ENCODE results near the gene PARL. TPM values are rescaled to one million over a fixed set of nuclear protein-coding genes. Genes with fewer than 3 reads are reported as not detected.

Gene PARL
- total and polyA plus RNA-seq, 12 donors: 29.4 to 119 (median 55.6) TPM

- Histone ChIP-seq H3K9me3 (replicated peaks in 1 of 3) (no peaks in the 10 kb centered on the region), H3K36me3 (replicated peaks in 1 of 2) (peaks cover 0 to 45% of the 10 kb centered on the region in 2 donors), H3K27me3 (no peaks in the 10 kb centered on the region), H3K4me1 (replicated peaks in 1 of 2) (peaks cover 0 to 5% of the 10 kb centered on the region in 2 donors), H3K27ac (no peak overlapping the region), H3K4me3 (no peak overlapping the region)
- intact Hi-C loops (cut with DNase I): no loop called here
- DNase-seq: no peak
- TF ChIP-seq POLR2A (IDR thresholded peaks at IDR 0.05) (no peak), CTCF (IDR thresholded peaks at IDR 0.05) (no peak)
- WGBS, 4 donors: 95 to 96% (median 95%) methylated on average over 11 of the region's 11 CpGs
Measured at GRCh38 chr3:183811638-183812037, 73.0 kb downstream of the PARL start.

DNA sequence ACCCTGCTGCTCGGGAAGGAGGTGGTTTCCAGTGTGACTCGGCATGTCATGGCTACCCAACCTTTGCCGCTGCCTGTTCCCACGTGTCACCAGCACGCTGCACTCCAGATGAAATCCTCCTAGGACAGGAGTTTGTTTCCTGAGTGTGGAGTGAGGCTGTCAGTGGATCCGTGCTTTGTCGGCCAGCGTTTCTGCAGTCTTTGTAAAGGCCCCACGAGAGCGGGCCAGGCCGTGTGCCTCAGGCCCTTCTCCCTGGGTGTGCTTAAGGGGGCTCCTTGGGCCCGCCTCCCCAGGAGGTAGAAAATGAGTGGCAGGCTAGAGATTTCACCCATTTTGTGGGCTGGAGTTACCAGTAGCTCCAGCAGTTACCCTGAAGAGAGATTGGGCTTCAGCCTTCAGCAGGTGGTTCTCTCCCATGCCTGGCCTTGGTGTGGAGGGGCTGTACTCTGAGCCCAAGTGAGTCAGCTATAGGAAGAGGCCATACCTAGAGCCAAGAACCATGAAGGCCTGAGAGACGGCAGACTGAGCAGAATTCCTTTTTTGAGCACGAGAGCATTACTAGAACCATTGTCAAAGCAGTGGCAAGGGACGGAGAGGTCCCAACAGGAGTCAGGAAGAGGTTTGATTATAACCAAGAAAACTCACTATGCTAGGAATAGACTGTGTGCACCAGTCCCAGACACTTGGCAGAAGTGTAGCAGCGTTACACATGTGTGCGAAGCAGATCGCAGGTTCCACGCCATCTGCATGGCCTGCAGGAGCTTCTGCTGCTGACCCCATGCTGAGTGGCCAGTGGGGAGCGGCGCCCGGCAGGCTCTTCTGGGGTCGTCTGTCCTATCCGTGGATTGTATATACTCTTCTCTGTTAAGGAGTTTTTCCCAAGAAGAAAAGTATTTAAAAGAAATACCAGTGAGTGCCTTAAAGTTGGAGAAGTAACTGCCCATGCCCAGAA is 73.8 kb downstream of the PARL start:
- H3K27me3 ChIP-seq: no peaks in the 10 kb centered on the region
- TF ChIP-seq POLR2A (IDR thresholded peaks at IDR 0.05) (no peak), CTCF (IDR thresholded peaks at IDR 0.05) (no peak)
- H3K4me1 ChIP-seq (replicated peaks in 1 of 2): peaks cover 0 to 5% of the 10 kb centered on the region in 2 donors
- no peak overlapping the region for H3K4me3 ChIP-seq
- H3K36me3 ChIP-seq (replicated peaks in 1 of 2): peaks cover 0 to 52% of the 10 kb centered on the region in 2 donors
- 90 to 95% (median 93%) methylated on average over 20 to 24 of the region's 24 CpGs for WGBS, 4 donors
- no peak overlapping the region for H3K27ac ChIP-seq
- H3K9me3 ChIP-seq (replicated peaks in 1 of 3): no peaks in the 10 kb centered on the region
- no peak for DNase-seq
- intact Hi-C loops (cut with DNase I): no loop called here

DNA sequence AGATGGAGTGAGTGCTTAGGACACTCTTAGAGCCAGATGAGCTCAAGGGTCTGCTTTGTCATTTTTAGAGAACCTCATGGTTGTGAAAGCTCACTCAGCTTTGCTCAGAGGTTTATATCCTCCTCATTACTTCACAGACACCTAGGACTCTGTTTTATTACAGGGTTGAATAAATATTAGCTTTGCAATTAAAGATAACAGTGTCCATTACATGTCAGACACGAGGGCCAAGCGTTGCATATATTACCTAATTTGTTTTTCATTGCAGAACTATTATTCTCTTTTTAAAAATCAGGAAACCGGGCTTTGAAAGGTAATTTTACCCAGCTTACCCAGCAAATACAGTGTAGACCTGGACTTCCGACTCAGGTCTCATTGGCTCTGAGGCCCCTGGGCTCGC is 75.4 kb downstream of the PARL start:
- TF ChIP-seq CTCF (IDR thresholded peaks at IDR 0.05) (no peak), POLR2A (IDR thresholded peaks at IDR 0.05) (no peak)
- no peak overlapping the region for H3K4me3 ChIP-seq
- DNase-seq: no peak
- H3K4me1 ChIP-seq (replicated peaks in 1 of 2): peaks cover 0 to 5% of the 10 kb centered on the region in 2 donors
- no peaks in the 10 kb centered on the region for H3K27me3 ChIP-seq
- H3K36me3 ChIP-seq (replicated peaks in 1 of 2): peaks cover 0 to 69% of the 10 kb centered on the region in 2 donors
- WGBS, 4 donors: 83 to 90% (median 89%) methylated on average over 5 of the region's 5 CpGs
- no peaks in the 10 kb centered on the region for H3K9me3 ChIP-seq (replicated peaks in 1 of 3)
- no peak overlapping the region for H3K27ac ChIP-seq
- intact Hi-C loops (cut with DNase I): no loop called here

DNA sequence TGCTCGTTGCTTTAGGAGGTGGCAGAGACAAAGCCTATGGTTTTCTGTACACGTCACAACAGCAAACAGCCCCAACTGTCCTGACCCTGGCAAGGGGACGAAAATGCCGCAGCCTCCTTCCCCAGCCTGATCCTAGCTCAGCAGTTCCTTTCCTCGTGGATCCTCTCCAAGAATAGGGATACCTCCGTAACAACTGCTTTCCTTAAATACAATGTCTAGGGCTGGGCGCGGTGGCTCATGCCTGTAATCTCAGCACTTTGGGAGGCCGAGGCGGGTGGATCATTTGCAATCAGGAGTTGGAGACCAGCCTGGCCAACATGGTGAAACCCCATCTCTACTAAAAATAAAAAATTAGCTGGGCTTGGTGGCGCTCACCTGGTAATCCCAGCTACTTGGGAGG is 76.3 kb downstream of the PARL start:
- peaks cover 0 to 74% of the 10 kb centered on the region in 2 donors for H3K36me3 ChIP-seq (replicated peaks in 1 of 2)
- intact Hi-C loops (cut with DNase I): no loop called here
- 94 to 96% (median 95%) methylated on average over 10 to 11 of the region's 11 CpGs for WGBS, 4 donors
- no peak for DNase-seq
- TF ChIP-seq CTCF (IDR thresholded peaks at IDR 0.05) (no peak), POLR2A (IDR thresholded peaks at IDR 0.05) (no peak)
- H3K27me3 ChIP-seq: no peaks in the 10 kb centered on the region
- no peak overlapping the region for H3K4me3 ChIP-seq
- no peaks in the 10 kb centered on the region for H3K9me3 ChIP-seq (replicated peaks in 1 of 3)
- H3K27ac ChIP-seq: no peak overlapping the region
- peaks cover 0 to 5% of the 10 kb centered on the region in 2 donors for H3K4me1 ChIP-seq (replicated peaks in 1 of 2)
